COLO668 (cell line): ENCODE data around the gene RETSAT.
"Not testable (repeated sequence)": the region's sequence is repeated elsewhere in the genome, so short reads cannot be mapped to it uniquely, and the experiment has no call there.

ENCODE experiments used
- DNase-seq: peaks from one replicate; lab custom pipeline; 2025; ENCODE audit not compliant: unreplicated experiment; lab: John Stamatoyannopoulos, UW

The RETSAT gene

DNA sequence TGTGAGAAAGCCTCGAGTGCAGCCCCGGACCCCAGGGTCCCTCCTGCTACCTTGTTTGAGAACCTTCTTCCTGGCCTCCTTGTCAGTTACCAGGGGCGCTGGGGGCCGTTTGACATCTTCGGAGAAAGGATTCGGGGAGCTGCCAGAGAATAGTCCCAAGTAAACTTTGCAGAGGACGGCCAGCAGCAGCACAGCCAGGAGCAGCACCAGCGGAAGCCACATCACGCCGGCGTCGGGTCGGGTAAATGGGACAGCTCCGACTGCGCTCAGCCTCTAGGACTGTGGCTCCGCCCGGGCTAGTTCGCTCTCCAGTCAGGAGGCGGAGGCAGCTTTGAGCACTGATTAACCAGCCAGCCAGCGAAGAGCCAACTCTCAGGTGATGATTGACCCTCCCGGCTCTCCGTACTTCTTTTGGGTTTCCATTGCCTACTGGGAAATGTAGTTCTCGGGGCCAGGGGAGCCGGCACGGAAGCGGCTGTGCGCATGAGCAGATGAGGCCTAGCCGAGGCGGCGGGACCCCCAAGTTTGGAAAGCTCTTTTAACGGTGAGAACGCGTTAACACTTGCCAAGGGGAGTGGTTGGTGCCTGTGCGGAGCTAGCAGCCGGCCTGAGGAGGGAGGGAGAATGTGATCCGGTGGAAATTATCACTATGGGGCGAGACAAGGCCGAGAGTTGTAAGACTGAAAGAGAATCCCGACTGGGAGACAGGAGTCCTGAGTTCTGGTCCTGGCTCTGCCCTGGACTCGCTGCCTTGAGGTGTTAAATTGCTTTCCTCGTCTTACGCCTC is at the start of gene RETSAT, which contains the start of gene ELMOD3:
Gene RETSAT, minus strand, starts transcription at position 243 of the 787 bp plus-strand sequence. Its CDS starts 21 bp downstream, at position 222.
Gene ELMOD3, plus strand, starts transcription at position 484 of the 787 bp plus-strand sequence. CDS start 2,430 bp downstream, outside the sequence.
- peak; percentile 97 for DNase-seq

DNA sequence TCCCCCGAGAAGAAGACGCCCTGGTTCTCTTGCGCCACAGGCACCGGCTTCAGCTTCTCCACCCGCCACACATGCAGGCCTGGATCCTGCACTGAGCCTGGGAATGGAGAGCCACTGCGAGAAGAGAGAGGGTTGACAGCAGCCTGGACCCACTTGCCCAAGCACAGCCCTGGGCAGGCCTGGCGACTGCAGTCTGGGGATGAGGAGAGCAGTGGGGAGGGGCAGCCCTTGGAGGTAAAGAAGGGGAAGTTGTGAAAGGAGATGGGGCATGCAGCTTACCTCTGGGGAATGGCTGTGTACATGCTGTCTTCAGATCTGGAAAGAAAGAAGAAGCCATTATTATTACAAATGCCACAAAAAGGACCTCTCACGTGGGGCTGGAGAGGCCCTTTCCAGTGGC is 47.5 kb upstream of the RETSAT start:
- DNase-seq: no peak

GRCh38 chr2:85401464-85401805 is 47.1 kb upstream of the RETSAT start:
- DNase-seq: no peak

- no peak for DNase-seq
Observed at GRCh38 chr2:85400541-85401463, 46.5 kb upstream of the RETSAT start.

- DNase-seq: no peak
Observed at GRCh38 chr2:85400023-85400422, 45.7 kb upstream of the RETSAT start.

GRCh38 chr2:85399183-85399455 is 44.8 kb upstream of the RETSAT start:
- DNase-seq: no peak

GRCh38 chr2:85398426-85399182 is 44.3 kb upstream of the RETSAT start:
- no peak for DNase-seq

GRCh38 chr2:85397925-85398331 is 43.6 kb upstream of the RETSAT start:
- no peak for DNase-seq

DNA sequence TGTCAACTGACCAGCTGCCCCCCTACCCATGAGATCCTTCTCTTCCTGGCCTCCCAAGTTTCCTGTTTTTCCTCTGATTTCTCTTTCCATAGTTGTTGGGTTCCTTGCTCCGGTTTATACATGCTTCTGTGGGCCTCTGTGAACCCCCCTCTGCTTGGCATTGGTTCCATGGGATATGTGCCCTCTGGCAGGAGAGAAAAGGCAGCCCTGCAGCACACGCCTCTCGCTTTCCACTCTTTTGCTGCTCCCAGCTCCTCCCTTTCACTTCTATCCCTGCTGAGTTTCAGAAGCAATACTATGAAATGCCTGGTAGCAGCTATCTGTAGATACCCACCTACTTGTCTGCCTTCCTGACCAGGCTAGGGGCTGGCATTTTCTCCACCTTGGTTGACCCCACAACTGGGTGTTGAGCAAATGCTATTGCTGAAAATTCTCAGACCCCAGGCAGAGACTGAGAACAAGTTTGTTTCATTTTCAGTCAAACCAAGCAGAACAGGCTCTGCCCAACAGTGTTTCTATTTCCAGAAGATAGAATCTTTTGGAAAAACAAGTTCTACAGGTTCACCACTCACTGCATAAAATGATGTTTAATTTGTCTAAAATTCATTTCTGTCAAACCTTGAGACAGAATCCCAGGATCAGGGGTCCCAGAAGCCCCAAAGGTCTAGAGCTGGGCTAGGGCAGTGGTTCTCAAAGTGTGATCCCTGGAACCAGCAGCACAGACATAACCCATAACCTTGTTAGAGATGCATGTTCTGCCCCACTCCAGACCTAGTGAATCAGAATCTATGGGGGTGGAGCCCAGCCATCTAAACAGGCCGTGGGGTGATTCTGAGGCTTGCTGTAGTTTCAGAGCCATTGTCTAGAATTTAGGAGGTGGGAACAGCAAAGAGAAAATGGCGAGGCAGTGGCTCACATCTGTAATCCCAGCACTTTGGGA is 42.5 kb upstream of the RETSAT start:
- DNase-seq: no peak

GRCh38 chr2:85395912-85396475 is 41.7 kb upstream of the RETSAT start:
- DNase-seq: no peak

GRCh38 chr2:85394976-85395375 is 40.6 kb upstream of the RETSAT start:
- DNase-seq: no peak

- DNase-seq: peak; percentile 87
Observed at GRCh38 chr2:85394261-85394681, 39.9 kb upstream of the RETSAT start.

DNA sequence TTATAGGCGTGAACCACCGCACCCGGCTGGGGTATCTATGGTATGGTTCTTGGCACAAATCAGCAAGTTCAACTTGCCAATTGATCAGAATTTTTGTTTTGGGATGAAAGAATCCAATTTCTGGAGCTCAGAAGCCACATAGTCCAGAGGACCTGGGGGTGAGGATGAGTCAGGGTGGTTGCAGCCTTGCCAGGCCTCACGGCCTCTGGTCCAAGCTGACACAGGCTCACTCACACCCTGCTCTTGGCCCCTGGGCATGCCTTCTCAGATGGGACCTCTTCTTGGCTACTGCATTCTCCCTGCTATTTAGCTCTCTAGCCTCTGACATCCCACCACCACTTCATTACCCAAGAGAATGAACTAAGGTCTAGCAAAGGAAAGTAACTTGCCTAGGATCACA is 39.5 kb upstream of the RETSAT start:
- DNase-seq: no peak

GRCh38 chr2:85390941-85391669 is 36.8 kb upstream of the RETSAT start:
- peak; percentile 53 for DNase-seq

- DNase-seq: no peak
Observed at GRCh38 chr2:85388878-85389538, 34.7 kb upstream of the RETSAT start.

DNA sequence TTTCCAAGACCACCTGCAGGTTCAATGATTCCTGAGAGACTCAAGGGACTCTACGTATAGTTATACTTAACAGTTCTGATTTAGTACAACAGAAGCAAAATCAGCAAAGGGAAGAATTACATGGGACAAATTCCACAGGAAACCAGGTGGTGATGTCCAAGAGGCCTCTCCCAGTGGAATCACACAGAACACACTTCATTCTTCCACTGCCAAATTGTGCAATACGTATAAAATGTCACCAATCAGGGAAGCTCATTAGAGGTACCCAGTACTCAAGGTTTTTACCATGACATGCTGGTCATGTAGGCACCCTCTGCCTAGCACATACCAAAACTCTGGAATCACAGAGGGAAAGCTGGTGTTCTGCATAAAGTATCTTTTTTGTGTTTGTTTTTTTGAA is 33.4 kb upstream of the RETSAT start:
- DNase-seq: no peak

DNA sequence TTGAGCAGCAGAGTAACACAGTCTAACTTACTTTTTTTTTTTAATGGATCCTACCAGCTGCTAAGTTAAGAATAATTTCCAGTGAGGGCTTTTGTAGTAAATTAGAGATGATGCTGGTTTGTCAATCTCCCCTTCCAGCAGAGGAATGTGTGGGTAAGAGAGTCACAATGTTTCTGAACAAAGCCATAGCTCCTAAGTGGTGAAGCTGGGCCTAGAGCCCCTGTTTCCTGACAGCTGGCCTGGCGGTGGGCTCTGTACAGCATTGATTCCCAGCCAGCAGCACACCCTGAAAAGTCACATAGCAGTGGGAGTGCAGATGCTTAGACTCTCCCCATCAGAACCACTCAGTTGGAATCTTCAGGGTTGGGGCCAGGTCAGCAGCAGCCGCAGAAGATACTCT is 31.4 kb upstream of the RETSAT start:
- no peak for DNase-seq

DNA sequence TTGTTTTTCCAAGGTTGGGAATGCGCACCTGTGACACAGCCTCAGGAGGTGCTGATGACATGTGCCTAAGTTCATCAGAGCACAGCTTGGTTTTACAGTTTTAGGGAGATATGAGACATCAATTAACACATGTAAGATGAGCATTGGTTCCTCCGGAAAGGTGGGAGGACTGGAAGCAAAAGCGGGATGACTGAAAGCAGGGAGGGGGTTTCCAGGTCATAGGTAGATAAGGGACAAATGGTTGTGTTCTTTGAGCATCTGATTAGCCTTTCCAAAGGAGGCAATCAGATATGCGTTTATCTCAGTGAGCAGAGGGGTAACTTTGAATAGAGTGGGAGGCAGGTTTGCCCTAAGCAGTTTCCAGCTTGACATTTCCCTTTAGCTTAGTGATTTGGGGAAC is 29.5 kb upstream of the RETSAT start:
- DNase-seq: no peak

DNA sequence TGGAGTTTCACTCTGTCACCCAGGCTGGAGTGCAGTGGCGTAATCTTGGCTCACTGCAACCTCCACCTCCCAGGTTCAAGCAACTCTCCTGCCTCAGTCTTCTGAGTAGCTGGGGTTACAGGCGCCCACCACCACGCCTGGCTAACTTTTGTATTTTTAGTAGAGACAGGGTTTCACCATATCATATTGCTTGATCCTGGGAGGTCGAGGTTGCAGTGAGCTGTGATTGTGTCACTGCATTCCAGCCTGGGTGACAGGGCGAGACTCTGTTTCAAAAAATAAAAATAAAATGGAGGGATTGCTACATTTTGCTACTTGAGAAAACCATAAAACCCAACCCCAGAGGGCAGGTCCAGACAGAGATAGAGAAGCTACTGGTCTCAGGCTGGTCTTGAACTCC is 28.8 kb upstream of the RETSAT start:
- not testable (repeated sequence) for DNase-seq
